SKM-1 treated with dmso at 0.1 percent for 144 hours (cell line): ENCODE measurements around the gene ADM2.

ENCODE experiments used
- DNase-seq: peaks from one replicate; lab custom pipeline; 2025; ENCODE audit not compliant: unreplicated experiment; lab: John Stamatoyannopoulos, UW

ADM2 gene

DNA sequence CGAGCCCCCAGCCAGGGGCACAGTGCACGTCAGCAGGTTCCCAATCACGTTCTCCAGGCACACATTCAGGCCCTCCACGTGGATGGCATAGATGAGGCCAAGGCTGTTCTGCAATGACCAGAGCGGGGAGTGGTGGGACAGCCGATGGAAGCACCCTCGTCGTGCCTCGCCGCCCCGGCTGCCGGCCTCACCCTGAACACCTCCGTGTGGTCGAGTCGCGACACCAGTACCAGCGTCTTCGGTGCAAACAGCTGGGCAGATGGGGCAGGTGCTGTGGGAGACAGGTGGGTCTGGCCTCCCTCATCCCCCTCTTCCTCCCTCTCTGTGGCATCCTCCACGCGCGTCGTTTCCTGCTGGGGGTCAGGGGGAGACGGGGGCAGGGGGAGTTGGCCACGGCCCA, 14.0 kb upstream of the ADM2 start:
- no peak for DNase-seq

DNA sequence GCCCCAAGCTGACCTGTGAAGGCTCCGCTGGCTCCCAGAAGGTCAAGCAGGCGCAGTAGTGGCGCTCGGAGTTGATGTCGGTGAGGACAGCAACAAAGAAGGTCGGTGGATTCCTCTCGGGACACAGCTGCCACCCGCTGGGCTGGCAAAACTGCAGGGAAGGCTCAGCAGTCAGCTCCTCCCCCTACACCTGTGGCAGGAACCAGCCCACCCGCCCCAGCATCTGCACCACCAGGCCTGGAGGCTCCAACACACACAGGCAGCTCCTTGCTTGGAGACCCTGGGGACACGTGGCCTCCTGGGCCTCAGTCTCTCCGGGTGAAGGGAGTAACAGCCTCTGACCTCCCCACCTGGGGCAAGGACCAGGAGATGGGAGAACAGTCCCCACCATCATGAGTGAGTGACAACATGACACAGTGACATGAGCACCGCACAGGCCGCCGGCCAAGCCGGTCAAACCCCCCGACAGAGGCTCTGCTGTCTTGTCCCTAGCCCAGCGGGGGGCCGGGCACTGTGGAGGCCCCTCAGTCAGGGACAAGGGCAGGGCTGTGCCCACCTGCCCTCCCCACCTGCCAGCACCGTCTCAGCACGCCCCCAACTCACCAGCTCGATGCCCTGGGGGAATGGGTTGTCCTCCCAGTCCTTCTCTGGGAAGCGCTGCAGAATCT, 13.4 kb upstream of the ADM2 start:
- no peak for DNase-seq

DNA sequence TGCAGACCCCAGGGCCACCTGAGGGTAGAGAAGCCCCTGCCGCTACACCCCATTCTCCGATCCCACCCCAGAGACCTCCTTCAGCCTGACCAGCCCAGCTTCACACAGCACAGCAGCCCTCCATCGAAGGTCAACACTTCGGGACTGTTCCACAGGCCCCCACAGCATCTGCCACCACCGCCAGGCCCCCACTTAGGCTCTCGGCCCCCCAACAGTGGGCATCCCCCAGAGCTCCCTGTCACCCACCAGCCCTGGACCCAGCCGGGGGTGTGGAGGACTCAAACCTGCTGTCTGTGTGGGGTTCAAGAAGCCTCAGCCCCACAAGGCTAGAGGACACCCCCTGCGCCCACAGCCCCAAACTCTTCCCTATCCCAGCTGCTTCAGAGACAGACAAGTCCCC, 12.7 kb upstream of the ADM2 start:
- no peak for DNase-seq

DNA sequence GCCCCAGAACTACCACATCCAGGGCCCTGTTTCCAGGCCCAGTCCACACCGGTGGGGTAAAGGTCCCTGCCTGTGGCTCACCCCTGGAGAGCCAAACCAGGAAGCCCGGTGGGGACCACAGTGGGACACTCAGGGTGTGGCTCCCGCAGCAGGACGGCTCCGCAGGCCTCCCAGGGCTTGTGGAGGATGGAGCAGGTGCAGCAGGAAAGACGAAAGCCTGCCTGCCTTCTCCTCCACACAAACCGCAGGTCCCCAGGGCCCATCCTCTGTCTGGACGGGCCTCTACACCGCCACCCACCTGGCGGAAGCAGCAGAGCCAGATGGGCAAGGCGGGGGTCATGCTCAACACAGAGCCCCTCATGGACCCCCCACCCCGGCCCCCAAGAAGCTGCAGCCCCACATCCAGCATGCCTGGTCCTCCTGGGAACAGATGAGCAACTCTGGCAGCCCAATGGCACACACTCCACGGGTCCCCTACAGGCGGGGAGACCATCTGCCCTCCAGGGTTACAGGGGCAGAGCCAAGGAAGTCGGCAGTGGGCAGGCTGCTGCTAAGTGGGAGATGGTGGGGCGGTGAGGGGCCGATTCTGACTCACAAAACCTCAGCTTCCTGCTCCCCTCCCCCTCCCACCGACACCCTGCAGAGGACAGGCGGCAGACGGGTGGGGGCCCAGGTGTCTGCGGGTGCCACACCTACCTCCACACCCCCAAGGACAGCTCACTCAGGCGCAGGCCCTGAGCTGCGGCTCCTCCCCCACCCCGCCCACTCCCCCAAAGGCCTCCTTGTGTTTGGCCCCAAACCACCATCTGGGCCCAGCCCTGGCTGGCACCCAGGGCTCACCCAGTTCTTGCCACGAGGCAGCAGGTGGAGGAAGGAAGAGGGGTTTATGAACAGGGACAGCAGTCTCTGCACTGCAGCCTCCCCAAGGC, 11.7 kb upstream of the ADM2 start:
- peak; percentile 71 for DNase-seq

DNA sequence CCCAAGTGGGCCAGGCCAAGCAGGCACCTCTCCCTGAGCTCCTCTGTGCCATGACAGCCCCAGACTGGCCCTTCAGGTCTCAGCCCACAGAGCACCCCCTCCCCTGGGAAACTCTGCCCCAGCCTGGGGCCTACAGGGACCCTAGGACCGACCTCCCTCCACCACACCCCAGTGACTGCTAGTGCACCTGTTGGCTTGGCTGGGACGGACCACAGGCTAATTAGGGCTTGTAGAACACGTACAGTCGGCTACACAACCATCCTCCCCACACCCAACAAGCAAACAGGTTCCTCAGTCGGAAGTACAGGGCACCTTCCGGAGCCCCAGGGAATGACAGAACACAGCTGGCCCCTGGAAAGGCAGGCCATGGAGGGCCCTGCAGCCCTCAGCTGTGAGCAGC, 10.9 kb upstream of the ADM2 start:
- DNase-seq = no peak

DNA sequence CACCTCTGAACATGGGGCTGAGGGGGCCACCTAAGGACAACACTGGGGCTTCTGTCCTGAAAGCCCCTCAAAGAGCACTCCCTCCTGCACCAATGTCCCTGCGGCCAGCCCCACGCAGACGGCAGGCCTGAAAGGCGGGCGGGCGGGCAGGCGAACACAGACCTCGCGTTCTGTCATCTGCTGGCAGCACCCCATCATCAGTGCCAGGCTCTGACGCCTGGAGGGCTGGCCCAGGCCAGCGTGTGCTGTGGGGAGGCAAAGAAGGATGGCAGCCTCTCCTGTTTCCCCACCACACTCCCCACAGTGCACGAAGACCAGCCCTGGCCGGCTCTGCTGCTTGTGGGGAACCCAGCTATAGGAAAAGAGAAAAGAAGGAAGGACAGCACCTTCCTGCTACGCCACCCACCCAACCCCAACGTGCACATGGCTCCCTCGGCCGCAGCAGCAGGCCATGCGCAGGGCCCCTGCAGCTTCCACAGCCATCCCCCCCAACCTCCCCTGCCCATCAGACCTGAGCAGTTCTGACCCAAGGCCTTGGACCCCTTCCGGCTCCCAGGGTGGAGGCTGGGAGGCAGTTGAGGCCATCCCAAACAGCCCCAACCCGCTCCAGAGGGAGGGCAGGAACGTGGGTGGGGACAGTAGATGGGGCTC, 10.0 kb upstream of the ADM2 start:
- DNase-seq = no peak

DNA sequence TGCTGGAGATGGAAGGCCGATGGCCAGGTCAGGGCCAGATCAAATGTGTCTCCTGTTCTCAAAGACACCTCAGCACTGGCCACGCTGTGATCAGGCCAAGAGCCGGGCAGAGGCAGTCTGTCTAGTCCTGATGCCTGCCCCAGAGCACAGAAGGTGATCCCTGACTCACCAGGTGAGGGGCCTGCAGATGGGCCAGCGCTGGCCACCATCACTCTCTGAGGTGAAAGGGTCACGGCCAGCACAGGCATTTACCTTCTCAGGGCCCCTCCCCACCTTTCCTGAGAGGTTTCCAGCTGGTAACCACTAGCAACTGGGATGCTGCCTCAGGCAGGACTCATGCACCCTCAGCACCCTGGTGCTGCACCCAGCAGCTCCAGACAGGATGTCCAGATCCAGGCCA, 9.4 kb upstream of the ADM2 start:
- no peak for DNase-seq

DNA sequence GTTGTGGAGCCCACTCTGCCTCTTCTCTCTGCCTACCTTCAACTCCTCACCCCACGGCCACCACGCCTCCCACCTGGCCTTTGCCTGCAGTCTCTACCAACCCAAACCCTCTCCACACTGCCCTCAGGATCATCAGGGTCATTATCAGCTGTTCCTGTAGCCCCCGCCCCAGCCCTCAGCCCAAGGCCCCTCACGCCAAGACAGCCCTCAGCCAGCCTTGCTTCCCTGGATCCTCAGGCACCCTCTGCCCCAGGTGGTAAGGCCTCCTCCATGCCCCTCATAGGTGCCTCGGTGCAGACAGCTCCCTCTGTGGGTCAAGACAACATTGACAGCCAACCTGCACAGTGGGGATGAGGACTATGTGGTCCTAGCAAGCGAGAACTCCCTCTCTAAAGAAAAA, 8.3 kb upstream of the ADM2 start:
- peak; percentile 16 for DNase-seq

DNA sequence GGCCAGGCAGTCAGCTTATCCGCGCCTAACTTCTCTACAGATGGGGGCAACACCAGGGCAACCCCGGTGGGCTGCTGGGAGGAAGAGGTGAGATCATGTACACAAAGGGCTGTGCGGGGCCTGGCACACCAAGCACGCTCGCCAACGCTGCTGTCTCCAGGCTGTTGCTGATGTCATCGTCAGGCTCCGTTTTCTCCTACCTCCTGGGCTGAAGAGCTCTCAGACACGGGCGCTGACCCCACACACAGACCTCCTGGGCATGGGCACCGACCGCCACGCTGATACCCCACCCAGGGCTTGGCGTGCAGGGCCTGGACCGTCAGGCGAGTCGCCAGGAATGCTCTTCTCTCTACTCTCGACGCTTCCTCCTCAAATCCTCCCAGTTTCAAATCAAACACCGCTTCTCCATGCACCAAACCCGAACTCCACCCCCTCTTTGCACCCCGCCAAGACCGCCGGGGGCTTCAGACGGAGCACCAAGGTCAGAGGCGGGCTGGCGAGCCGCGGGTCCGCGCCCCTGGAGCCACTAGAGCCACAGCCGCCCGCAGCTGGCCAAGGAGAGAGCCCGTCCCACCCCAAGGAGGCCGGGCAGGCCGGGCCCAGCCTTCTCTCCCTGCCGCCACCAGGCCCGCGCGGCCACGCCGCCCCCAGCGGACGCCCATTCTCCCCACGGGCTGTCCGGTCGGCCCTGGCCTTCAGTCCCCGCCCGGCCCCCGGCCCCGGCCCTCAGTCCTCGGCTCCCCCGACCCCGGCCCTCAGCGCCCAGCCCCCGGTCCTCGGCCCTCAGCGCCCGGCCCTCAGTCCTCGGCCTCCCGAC, 7.3 kb upstream of the ADM2 start:
- DNase-seq = no peak

DNA sequence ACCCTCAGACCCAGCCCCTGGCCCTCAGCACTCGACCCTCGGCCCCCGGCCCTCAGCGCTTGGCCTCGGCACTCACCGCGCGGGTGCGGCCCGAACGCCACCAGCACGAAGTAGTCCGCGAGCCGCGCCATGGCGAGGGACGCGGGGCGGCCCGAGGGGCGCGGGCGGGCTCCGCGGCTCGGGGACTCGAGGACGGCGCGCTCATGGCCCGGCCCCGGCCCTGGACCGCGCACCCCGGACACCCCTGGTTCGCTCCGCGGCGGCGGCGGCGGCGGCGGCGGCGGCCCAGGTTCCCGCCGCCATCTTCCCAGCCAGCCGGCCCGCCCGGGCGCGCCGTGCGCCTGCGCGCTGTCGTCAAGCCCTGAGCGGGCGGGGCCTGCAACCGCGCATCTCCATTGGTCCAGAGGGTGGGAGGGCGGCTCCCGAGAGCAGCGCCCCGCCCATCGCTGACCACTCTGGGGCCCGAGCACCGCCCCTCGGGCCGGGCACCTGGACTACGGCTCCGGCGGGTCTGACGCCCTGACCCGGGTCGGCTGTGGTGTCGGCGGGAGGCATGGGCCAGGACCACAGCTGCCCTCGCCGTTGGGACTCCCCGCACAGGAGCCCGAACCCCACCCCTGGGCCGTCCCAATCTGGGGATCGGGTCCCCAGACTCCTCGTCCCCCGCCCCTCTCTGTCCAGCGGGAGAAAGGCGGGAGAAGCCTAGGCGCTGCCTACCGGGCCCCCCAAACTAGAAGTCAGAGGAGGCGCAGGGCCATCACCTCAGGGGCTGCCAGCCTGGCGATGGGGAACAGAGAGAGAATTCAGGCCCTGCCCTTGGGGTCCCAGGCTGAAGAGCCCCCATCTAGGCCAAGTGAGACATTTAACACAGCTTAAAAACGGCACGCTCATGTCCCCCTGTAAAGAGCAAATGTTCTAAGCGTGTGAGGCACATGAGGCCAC, 6.4 kb upstream of the ADM2 start, which contains the start of gene SBF1:
SBF1 (minus strand) TSS at position 326 of the 942 bp plus-strand sequence; CDS start at position 131, 195 bp downstream.
- DNase-seq = peak; percentile 84

DNA sequence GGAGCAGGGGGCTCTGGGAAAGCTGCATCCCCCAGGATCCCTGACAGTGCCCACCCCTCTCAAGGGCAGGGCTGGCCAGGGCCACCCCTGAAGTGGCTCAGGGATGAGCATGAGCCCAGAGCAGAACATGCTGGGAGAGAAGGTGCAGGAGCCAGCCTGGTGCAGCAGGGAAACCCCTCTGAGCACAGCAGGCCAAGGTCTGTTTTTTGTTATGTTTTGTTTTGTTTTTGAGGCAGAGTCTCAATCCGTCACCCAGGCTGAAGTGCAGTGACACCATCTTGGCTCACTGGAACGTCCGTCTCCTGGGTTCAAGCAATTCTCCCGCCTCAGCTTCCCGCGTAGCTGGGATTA, 5.7 kb upstream of the ADM2 start:
- no peak for DNase-seq

DNA sequence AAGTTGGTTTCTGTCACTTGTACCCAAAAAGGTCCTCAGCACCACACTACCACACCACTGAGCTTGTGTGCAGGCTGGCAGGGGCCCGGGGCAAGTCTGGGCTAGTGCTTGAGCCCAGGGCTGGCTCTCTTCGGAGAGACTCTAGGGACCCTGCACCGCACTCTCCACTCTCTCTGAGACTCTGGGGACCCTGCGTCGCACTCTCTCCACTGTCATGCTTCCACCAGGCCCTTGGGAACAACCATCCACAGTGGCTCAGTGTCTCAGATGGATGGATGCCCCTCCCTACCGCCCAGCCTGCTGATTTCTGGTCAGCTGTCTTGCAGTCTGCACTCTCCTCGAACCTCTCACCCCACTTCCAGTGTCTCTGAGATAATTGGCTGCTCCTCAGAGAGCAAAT, 4.5 kb upstream of the ADM2 start:
- DNase-seq = no peak

DNA sequence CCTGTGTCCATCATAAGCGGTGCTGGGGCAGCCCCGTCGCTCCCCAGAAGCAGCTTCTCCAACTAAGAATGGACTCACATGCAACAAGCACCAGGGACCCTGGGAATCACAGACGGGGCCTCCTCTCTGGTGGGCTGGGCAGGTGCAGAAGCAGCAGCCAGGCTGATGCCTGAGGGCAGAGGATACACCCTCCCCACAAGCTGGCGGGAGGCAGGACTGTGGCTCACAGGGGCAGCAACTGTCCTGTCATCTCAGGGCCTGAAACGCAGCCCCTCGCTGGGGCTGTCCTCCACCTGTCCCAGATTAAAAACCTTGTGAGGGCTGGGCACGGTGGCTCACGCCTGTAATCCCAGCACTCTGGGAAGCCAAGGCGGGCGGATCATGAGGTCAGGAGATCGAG, 3.4 kb upstream of the ADM2 start:
- no peak for DNase-seq

DNA sequence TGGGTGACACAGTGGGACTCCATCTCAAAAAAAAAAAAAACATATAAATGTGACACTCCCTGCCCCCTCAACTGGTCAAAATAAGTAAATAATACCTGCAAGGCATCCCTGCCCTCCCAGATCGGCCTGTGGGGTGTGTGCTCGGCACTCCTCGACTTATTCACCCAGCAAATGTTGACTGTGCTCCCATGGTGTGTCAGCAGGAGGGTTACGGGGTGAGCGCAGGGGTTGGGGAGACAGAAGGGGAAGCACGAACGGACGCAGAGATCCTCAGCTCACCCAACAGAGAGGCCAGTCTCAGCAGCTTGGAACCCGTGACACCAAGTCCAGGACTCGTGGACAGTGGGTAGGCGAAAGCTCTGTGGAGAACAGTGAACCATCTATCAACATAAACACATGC, 1.6 kb upstream of the ADM2 start:
- DNase-seq = no peak

DNA sequence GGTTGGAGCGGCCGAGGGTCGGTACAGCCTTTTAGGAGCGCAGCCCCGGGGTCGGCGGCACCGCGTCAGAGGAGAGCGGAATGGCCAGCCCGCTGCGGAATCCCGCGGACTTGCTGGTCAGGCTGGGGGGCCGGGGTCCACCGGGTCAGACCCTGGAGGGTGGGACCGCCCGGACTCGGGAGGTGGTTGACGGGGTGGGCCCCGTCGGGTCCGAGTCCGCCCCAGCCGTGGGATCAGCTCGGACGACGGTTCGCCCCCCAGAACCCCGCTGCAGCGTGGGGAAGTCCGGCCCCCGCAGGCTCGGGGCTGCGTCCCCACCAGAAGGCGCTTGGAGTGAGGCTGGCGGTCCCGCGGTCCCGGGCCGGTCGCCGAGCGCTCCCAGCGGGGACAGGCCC, 301 bp upstream of the ADM2 start:
- no peak for DNase-seq

DNA sequence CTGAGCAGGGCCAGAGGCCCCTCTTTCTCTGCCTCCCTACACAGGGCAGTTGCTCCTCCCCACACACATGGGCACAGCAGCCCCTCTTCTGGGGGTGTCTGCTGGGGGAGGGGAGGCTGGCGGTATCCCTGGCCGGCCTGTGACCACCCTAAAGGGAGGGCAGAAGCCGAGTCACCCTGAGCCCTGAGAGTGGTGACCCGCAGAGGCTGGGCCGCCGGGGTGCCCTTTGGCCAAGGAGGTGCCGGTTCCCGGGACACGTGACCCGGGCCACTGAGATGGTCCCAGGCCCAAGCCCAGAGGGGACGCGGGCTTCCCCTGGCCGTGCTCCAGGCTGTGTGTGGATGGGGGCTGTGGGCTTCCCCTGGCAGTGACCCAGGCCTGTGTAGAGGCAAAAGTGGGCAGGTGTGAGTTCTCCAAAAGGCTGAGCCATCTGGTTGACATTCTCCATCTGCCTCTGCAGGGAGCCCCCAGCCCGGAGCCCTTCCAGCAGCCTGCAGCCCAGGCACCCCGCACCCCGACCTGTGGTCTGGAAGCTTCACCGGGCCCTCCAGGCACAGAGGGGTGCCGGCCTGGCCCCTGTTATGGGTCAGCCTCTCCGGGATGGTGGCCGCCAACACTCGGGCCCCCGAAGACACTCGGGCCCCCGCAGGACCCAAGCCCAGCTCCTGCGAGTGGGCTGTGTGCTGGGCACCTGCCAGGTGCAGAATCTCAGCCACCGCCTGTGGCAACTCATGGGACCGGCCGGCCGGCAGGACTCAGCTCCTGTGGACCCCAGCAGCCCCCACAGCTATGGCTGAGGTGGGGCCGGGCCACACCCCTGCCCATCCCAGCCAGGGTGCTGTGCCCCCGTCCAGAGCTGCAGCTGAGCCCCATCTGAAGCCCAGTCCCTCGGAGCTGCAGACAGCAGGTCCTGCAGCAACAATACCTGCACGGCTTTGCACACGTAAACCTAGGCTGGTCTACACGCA, 1.0 kb downstream of the ADM2 start:
- DNase-seq = no peak

DNA sequence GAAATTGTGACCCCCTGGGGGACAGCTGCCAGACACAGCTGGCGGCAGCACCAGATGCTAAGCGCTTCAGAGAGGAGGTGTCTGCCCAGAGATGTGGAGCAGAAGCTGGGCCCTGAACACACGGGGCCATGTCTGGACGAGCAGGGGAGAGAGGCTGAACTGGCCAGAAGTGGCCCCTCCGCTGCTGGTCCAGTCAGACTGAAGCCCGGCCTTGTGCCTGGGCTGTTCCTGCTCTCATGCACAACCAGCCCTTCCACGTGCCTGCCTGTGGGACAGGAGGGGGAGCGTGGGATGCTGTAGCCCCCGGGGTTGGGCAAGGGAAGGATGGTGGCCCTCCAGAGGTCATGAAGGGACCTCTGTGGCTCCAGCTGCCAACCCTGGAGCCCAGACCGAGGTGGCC, 1.8 kb downstream of the ADM2 start:
- DNase-seq = no peak

DNA sequence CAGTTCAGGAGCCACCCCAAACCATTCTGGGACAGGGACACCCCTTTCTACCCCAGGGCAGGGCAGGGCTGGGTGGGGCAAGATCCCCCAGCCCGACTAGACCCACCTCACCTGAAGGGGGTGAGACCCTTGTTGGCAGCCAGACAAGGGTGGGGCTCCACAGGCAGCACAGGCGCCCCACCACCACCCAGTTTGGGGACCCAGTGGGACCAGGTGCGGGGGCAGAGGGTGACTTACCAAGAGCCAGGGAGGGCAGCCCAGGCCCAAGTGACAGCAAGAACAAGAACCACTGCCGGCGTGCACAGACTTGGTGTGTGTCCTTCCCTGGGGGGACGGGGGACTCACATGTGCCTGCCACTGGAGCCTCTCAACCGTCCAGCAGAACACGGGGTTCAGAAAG, 2.2 kb downstream of the ADM2 start:
- no peak for DNase-seq
